ENCODE results near the gene TARM1.

- no peak for TF ChIP-seq TAF1 (IDR thresholded peaks at IDR 0.05; ENCODE audit: low read depth)
- no peak for TF ChIP-seq POLR2AphosphoS5 (IDR thresholded peaks at IDR 0.05)
- no peak for TF ChIP-seq CTCF (IDR thresholded peaks at IDR 0.05; ENCODE audit: poor library complexity, severe bottlenecking)
- TF ChIP-seq EP300 (conservative IDR thresholded peaks at IDR 0.05; ENCODE audit: poor library complexity, severe bottlenecking) = no peak
- no peak for TF ChIP-seq SMC3 (conservative IDR thresholded peaks at IDR 0.05; ENCODE audit: poor library complexity)
Observed at GRCh38 chr19:54095136-54095858, 14.1 kb upstream of the TARM1 start.
